HCT116 (cell line): ENCODE results near the gene VTN.

Experiments used
- CEBPB ChIP-seq: IDR thresholded peaks from 2 replicates; pipeline ENCODE4 v1.6.1; 2012; ENCODE audit warnings: low read depth
- CTCF ChIP-seq, 3 experiments: fragments of 200-600 bp in 1 of 3; sonication (generic) in 1 of 3; IDR thresholded peaks in 2 of 3; conservative IDR thresholded peaks in 1 of 3; 2 replicates each; pipeline ENCODE4 v1.5.1; 2012 to 2017; ENCODE audit warnings: low read depth in 2 of 3, low read length in 2 of 3, antibody characterized with exemption in 1 of 3, borderline replicate concordance in 1 of 3, control low read depth in 1 of 3, mild to moderate bottlenecking in 1 of 3, mixed read lengths in 1 of 3, mixed run types in 1 of 3, moderate library complexity in 1 of 3; ENCODE audit not compliant: insufficient read depth in 1 of 3
- ELF1 ChIP-seq: IDR thresholded peaks from 2 replicates; pipeline ENCODE4 v1.6.1; 2012; ENCODE audit warnings: low read depth, borderline replicate concordance
- EZH2 ChIP-seq: fragments of 200-600 bp; sonication (generic); IDR thresholded peaks from 2 replicates; pipeline ENCODE4 v1.6.1; 2017; ENCODE audit warnings: antibody characterized with exemption, mixed run types
- EZH2phosphoT487 ChIP-seq: fragments of 200-600 bp; IDR thresholded peaks from 2 replicates; pipeline ENCODE4 v1.6.1; 2018; ENCODE audit warnings: antibody characterized with exemption, borderline replicate concordance
- JUND ChIP-seq: IDR thresholded peaks from 2 replicates; pipeline ENCODE4 v1.6.1; 2012
- POLR2A ChIP-seq: IDR thresholded peaks from 2 replicates; pipeline ENCODE4 v1.7.0; 2011; ENCODE audit warnings: borderline replicate concordance; ENCODE audit not compliant: insufficient read depth, insufficient read length; ENCODE audit errors: extremely low read depth
- TCF7L2 ChIP-seq: IDR thresholded peaks from 2 replicates; pipeline ENCODE4 v1.7.0; 2011; ENCODE audit warnings: borderline replicate concordance, inconsistent platforms; ENCODE audit not compliant: insufficient read depth, insufficient read length; ENCODE audit errors: extremely low read depth
- ZBTB33 ChIP-seq: IDR thresholded peaks from 2 replicates; pipeline ENCODE4 v1.6.1; 2011; ENCODE audit warnings: mild to moderate bottlenecking, low read length, moderate library complexity; ENCODE audit not compliant: insufficient replicate concordance; ENCODE audit errors: extremely low read depth
- TF ChIP-seq, protein P1 (sequence below): IDR thresholded peaks from 2 replicates; pipeline ENCODE4 v1.6.1; 2012; ENCODE audit warnings: low read depth

GRCh38 chr17:28319598-28319935, 50.5 kb downstream of the VTN start:
- TF ChIP-seq ZBTB33 (no peak), TCF7L2 (no peak), CTCF (IDR thresholded peaks at IDR 0.05 in 2 of 3, conservative IDR thresholded peaks at IDR 0.05 in 1 of 3; ENCODE audit: borderline replicate concordance in 1 of 3, insufficient read depth in 1 of 3, low read depth in 2 of 3, low read length in 2 of 3) (no peak), ELF1 (no peak), EZH2 (no peak), JUND (no peak), EZH2phosphoT487 (no peak), CEBPB (no peak), POLR2A (no peak)
- TF ChIP-seq, protein P1, sequence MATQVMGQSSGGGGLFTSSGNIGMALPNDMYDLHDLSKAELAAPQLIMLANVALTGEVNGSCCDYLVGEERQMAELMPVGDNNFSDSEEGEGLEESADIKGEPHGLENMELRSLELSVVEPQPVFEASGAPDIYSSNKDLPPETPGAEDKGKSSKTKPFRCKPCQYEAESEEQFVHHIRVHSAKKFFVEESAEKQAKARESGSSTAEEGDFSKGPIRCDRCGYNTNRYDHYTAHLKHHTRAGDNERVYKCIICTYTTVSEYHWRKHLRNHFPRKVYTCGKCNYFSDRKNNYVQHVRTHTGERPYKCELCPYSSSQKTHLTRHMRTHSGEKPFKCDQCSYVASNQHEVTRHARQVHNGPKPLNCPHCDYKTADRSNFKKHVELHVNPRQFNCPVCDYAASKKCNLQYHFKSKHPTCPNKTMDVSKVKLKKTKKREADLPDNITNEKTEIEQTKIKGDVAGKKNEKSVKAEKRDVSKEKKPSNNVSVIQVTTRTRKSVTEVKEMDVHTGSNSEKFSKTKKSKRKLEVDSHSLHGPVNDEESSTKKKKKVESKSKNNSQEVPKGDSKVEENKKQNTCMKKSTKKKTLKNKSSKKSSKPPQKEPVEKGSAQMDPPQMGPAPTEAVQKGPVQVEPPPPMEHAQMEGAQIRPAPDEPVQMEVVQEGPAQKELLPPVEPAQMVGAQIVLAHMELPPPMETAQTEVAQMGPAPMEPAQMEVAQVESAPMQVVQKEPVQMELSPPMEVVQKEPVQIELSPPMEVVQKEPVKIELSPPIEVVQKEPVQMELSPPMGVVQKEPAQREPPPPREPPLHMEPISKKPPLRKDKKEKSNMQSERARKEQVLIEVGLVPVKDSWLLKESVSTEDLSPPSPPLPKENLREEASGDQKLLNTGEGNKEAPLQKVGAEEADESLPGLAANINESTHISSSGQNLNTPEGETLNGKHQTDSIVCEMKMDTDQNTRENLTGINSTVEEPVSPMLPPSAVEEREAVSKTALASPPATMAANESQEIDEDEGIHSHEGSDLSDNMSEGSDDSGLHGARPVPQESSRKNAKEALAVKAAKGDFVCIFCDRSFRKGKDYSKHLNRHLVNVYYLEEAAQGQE: no peak
